T-helper 1 cell treated with Interleukin-12 subunit alpha and Interleukin-12 subunit beta and Interleukin-4 antibody, amounts not matched to agents 30 ng/mL and 1 ng/mL, for 36 hours (primary cell): Measurements from ENCODE around the gene PUS7. TPM values are rescaled to one million over a fixed set of nuclear protein-coding genes. Genes with fewer than 3 reads are reported as not detected.
"Not testable (repeated sequence)": the region's sequence is repeated elsewhere in the genome, so short reads cannot be mapped to it uniquely, and the experiment has no call there.

ENCODE experiments used
- intact Hi-C: fragments of 100-400 bp; cut with micrococcal nuclease; formaldehyde crosslinking; loops from one replicate; pipeline ENCODE4 v1.15.1; 2024
- total RNA-seq: library from RNA; stranded (reverse); gene quantifications from 2 replicates; pipeline ENCODE4 v1.2.3, GENCODE V29; 2022

Gene PUS7
- total RNA-seq: 14.2 and 15.1 TPM in 2 replicates

GRCh38 chr7:105521717-105522463 is at the start of gene PUS7:
Gene PUS7, minus strand, starts transcription at chr7:105522271. Its CDS starts 13,759 bp downstream, at chr7:105508512.
- intact Hi-C loops: loop anchor here (1.0 to 2.0 kb wide), 6 partner anchors 10 to 763 kb away; partner anchors contain the start of genes ATXN7L1, KMT2E, NAMPT and RINT1

- intact Hi-C loops: no loop called here
These were observed 45.8 kb upstream of the PUS7 start for GRCh38 chr7:105567821-105568220.

- intact Hi-C loops: no loop called here
These were observed 45.0 kb upstream of the PUS7 start for GRCh38 chr7:105567024-105567423.

GRCh38 chr7:105565190-105565589 is 43.1 kb upstream of the PUS7 start:
- intact Hi-C loops: no loop called here

- intact Hi-C loops: no loop called here
These were observed 37.9 kb upstream of the PUS7 start for GRCh38 chr7:105559926-105560325.

- intact Hi-C loops: no loop called here
These were observed 16.3 kb upstream of the PUS7 start for GRCh38 chr7:105538339-105538738.

- intact Hi-C loops: loop anchor here (1.0 to 5.0 kb wide), 18 partner anchors 11 to 1325 kb away; partner anchors contain the start of genes ATXN7L1, KMT2E, NAMPT and ORC5
These were observed 10.8 kb upstream of the PUS7 start for GRCh38 chr7:105532709-105533460.

- intact Hi-C loops: loop anchor here (1.0 to 5.0 kb wide), 19 partner anchors 10 to 1324 kb away; partner anchors contain the start of genes ATXN7L1, KMT2E, NAMPT and ORC5
These were observed 10.0 kb upstream of the PUS7 start, which contains the start of gene RINT1 for GRCh38 chr7:105531792-105532671. Gene RINT1, plus strand, starts transcription at chr7:105532201. Its CDS starts 115 bp downstream, at chr7:105532316.

GRCh38 chr7:105530546-105530945 is 8.5 kb upstream of the PUS7 start:
- intact Hi-C loops: loop anchor here (2.0 to 5.0 kb wide), 6 partner anchors 162 to 817 kb away; no protein-coding TSS in a partner anchor

- intact Hi-C loops: loop anchor here (2.0 to 5.0 kb wide), 6 partner anchors 162 to 817 kb away; no protein-coding TSS in a partner anchor
These were observed 8.1 kb upstream of the PUS7 start for GRCh38 chr7:105530126-105530525.

GRCh38 chr7:105527737-105528136 is 5.7 kb upstream of the PUS7 start:
- intact Hi-C loops: not testable (repeated sequence)

- intact Hi-C loops: no loop called here
These were observed 2.8 kb upstream of the PUS7 start for GRCh38 chr7:105524840-105525239.

- intact Hi-C loops: not testable (repeated sequence)
These were observed 2.4 kb upstream of the PUS7 start for GRCh38 chr7:105524423-105524822.

GRCh38 chr7:105521027-105521716 is 899 bp downstream of the PUS7 start:
- intact Hi-C loops: no loop called here

- intact Hi-C loops: not testable (repeated sequence)
These were observed 1.5 kb downstream of the PUS7 start for GRCh38 chr7:105520620-105521019.

GRCh38 chr7:105519353-105519752 is 2.7 kb downstream of the PUS7 start:
- intact Hi-C loops: no loop called here

GRCh38 chr7:105515610-105516009 is 6.5 kb downstream of the PUS7 start:
- intact Hi-C loops: not testable (repeated sequence)

- intact Hi-C loops: no loop called here
These were observed 9.0 kb downstream of the PUS7 start for GRCh38 chr7:105512926-105513526.

- intact Hi-C loops: no loop called here
These were observed 9.7 kb downstream of the PUS7 start for GRCh38 chr7:105512415-105512814.

GRCh38 chr7:105502173-105502572 is 19.9 kb downstream of the PUS7 start:
- intact Hi-C loops: no loop called here
